OCI-LY3 (cell line): ENCODE measurements around the gene MRAP2.

Experiments used
- EZH2phosphoT487 ChIP-seq: fragments of 200-600 bp; shearing (Covaris generic); IDR thresholded peaks from 2 replicates; pipeline ENCODE4 v1.6.1; 2018; ENCODE audit warnings: antibody characterized with exemption, mixed run types, low read depth
- TF ChIP-seq, protein P1 (sequence below): fragments of 200-600, 300-600 bp; sonication (generic); IDR thresholded peaks from 2 replicates; pipeline ENCODE4 v1.5.1; 2014; ENCODE audit warnings: antibody characterized with exemption, low read length, low read depth

DNA sequence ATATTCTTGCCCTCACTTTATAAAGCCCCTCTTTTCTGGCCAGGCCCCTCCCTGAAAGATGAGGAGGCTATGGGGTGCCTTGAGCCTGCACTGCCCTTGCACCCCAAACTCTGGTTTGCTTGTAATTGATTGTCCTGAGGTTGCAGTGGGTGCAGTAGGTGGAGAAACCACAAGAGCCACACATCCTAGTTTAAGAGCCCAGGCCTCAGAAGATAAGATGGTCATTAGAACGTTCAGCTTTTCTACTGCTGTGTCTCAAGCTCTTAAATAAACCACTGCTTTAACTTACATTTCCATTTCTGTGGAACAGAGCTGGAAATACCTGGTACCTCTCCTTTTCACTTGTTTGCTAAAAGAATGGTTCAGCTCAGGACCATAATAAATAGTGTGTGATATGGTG is 9.0 kb downstream of the MRAP2 start:
- TF ChIP-seq EZH2phosphoT487: no peak
- TF ChIP-seq, protein P1, sequence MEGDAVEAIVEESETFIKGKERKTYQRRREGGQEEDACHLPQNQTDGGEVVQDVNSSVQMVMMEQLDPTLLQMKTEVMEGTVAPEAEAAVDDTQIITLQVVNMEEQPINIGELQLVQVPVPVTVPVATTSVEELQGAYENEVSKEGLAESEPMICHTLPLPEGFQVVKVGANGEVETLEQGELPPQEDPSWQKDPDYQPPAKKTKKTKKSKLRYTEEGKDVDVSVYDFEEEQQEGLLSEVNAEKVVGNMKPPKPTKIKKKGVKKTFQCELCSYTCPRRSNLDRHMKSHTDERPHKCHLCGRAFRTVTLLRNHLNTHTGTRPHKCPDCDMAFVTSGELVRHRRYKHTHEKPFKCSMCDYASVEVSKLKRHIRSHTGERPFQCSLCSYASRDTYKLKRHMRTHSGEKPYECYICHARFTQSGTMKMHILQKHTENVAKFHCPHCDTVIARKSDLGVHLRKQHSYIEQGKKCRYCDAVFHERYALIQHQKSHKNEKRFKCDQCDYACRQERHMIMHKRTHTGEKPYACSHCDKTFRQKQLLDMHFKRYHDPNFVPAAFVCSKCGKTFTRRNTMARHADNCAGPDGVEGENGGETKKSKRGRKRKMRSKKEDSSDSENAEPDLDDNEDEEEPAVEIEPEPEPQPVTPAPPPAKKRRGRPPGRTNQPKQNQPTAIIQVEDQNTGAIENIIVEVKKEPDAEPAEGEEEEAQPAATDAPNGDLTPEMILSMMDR: no peak
